Pancreas (tissue), 10 donors: ENCODE results near the gene JMJD8. TPM values are rescaled to one million over a fixed set of nuclear protein-coding genes. Genes with fewer than 3 reads are reported as not detected.
"Not testable (repeated sequence)": the region's sequence is repeated elsewhere in the genome, so short reads cannot be mapped to it uniquely, and the experiment has no call there.

Source experiments
- ATAC-seq, 4 donors: fragments of 200-7000 bp; cut with Tn5 transposase; one replicate each; pipeline versions ENCODE4 v1.8.0 to v1.9.1; 2020; ENCODE audit warnings: mild to moderate bottlenecking in 4 of 4, moderate library complexity in 4 of 4
- DNase-seq, 6 donors: peaks; one replicate each; pipeline ENCODE4 v3.0.0-alpha.2; 2020
- FAIRE-seq: peaks from 2 replicates; lab custom pipeline; 2012; peaks lifted over from hg19 to GRCh38; lab: Jason Lieb, UNC
- H3K27ac ChIP-seq, 4 donors: fragments of 200-600 bp; sonication (generic); 1 replicate in 3 of 4; 2 replicates in 1 of 4; pipeline versions ENCODE4 v1.5.0 to v1.8.0; 2020
- H3K27me3 ChIP-seq, 4 donors: fragments of 200-600 bp; one replicate each; pipeline ENCODE4 v1.8.0; 2021
- H3K36me3 ChIP-seq, 3 donors: fragments of 200-600 bp; sonication (generic) in 1 of 3; one replicate each; pipeline versions ENCODE4 v1.5.0 to v1.8.0; 2020 to 2021
- H3K4me1 ChIP-seq, 3 donors: fragments of 200-600 bp; one replicate each; pipeline ENCODE4 v1.8.0; 2021
- H3K4me3 ChIP-seq, 4 donors: fragments of 200-600 bp; sonication (generic) in 2 of 4; one replicate each; pipeline versions ENCODE4 v1.5.0 to v1.8.0; 2020 to 2021
- H3K9me3 ChIP-seq, 4 donors: fragments of 200-600 bp; one replicate each; pipeline ENCODE4 v1.8.0; 2021
- CTCF ChIP-seq, 4 donors: fragments of 200-600 bp; sonication (generic) in 3 of 4; IDR thresholded peaks; one replicate each; pipeline versions ENCODE4 v1.5.0 to v1.8.0; 2021; ENCODE audit warnings: antibody characterized with exemption in 4 of 4
- WGBS, 2 donors: extraction: QIAGEN DNeasy Blood & Tissue Kit; methylation state at CpG; one replicate each; pipeline ENCODE4 v1.1.7; 2013; 5-methylcytosine and 5-hydroxymethylcytosine counted together
- intact Hi-C, 3 donors: fragments of 100-400 bp; cut with DNase I; formaldehyde crosslinking; loops; one replicate each; pipeline versions ENCODE4 v1.11.1 to v1.14.2; 2022
- polyA plus RNA-seq, 2 donors: library from polyadenylated mRNA; stranded (reverse); fragments of 200-250 nt; gene quantifications; one replicate each; pipeline ENCODE4 v1.2.3, GENCODE V29; 2013
- total RNA-seq, 6 donors: library from RNA; stranded (reverse); fragmentation: NEBNext Ultra II Directional in 4 of 6; extraction: Animal tissue kit (Norgen Biotek cat#: 25700) in 4 of 6; gene quantifications; one replicate each; pipeline versions ENCODE4 v1.2.1 to v1.2.4, GENCODE V29; 2021 to 2023
- donor health status: healthy with polysubstance abuse.
- donor health status: DM: no; HTN: no; CAD: no; lungs with moderate emphysema.
- donor health status: DM: no; HTN: no; CAD: no.
- donor health status: control.
- donor health status: control.
- donor health status: Bipolar disorder and iron deficiency.
- donor health status: DM: yes; HTN: yes; CAD: no.
- donor health status: DM: no; HTN: no; CAD: no.
- donor health status: DM: no; HTN: no; CAD: no.
- donor health status: DM: yes; HTN: yes; CAD: no.

JMJD8 gene
- total and polyA plus RNA-seq, 8 donors, result 25.0 to 50.2 (median 34.2) TPM

GRCh38 chr16:693364-693763 lies 9.2 kb upstream of the JMJD8 start:
- TF ChIP-seq CTCF (IDR thresholded peaks at IDR 0.05), result no peak
- Histone ChIP-seq H3K27me3 (peaks cover 0 to 9% (median 0%) of the 10 kb centered on the region in 4 donors), H3K4me3 (no peak overlapping the region), H3K27ac (no peak overlapping the region), H3K9me3 (no peaks in the 10 kb centered on the region), H3K4me1 (peaks cover 4 to 28% (median 15%) of the 10 kb centered on the region in 3 donors), H3K36me3 (no peaks in the 10 kb centered on the region)
- no peak for DNase-seq
- ATAC-seq, result no peak
- WGBS, 2 donors, result 36 to 52% methylated on average over 21 to 22 of the region's 22 CpGs
- intact Hi-C loops, result no loop called here
- no peak for FAIRE-seq

- H3K4me1 ChIP-seq, result peaks cover 4 to 28% (median 15%) of the 10 kb centered on the region in 3 donors
- no peaks in the 10 kb centered on the region for H3K36me3 ChIP-seq
- no peak overlapping the region for H3K27ac ChIP-seq
- H3K27me3 ChIP-seq, result peaks cover 0 to 9% (median 0%) of the 10 kb centered on the region in 4 donors
- no peak overlapping the region for H3K4me3 ChIP-seq
- no peaks in the 10 kb centered on the region for H3K9me3 ChIP-seq
- TF ChIP-seq CTCF (IDR thresholded peaks at IDR 0.05), result no peak
- ATAC-seq (no peak), DNase-seq (no peak), FAIRE-seq (no peak)
- WGBS, 2 donors, result 49 to 59% methylated on average over 10 of the region's 10 CpGs
- intact Hi-C loops, result no loop called here
Measured at GRCh38 chr16:692356-693108, 8.4 kb upstream of the JMJD8 start.

DNA sequence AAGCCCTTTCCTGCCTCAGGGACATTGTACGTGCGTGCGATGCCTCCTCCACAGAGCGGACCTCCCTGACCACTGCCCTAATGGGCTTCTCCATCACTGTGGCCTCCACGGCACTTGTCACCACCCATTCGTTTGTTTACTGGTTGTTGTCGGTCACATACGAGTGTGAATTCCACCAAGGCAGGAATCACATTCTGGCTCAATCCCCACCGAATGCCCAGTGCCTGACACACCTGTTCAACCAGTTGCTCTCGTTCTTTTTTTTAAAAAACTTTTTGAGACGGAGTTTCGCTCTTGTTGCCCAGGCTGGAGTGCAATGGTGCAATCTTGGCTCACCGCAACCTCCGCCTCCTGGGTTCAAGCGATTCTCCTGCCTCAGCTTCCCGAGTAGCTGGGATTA lies 7.1 kb upstream of the JMJD8 start:
- DNase-seq, H3K4me3 ChIP-seq, ATAC-seq, intact Hi-C loops, H3K27me3 ChIP-seq, FAIRE-seq, H3K27ac ChIP-seq, H3K36me3 ChIP-seq, H3K9me3 ChIP-seq: not testable (repeated sequence)
- WGBS, 2 donors, result 63 to 68% methylated on average over 16 of the region's 16 CpGs
- H3K4me1 ChIP-seq, result peaks cover 4 to 28% (median 15%) of the 10 kb centered on the region in 3 donors

GRCh38 chr16:689175-689897 lies 5.2 kb upstream of the JMJD8 start:
- H3K27ac ChIP-seq, result peak overlapping the region in 2 of 4 donors; percentile 44 to 51
- no peak for DNase-seq

More at GRCh38 chr16:689175-689897, 5.2 kb upstream of the JMJD8 start:
- 68 to 70% methylated on average over 26 of the region's 26 CpGs for WGBS, 2 donors
- intact Hi-C loops, result no loop called here
- Histone ChIP-seq H3K4me3 (peak overlapping the region; percentile 56 to 95 (median 66)), H3K9me3 (no peaks in the 10 kb centered on the region), H3K27me3 (no peaks in the 10 kb centered on the region), H3K36me3 (no peaks in the 10 kb centered on the region), H3K4me1 (peaks cover 4 to 18% (median 17%) of the 10 kb centered on the region in 3 donors)
- no peak for TF ChIP-seq CTCF (IDR thresholded peaks at IDR 0.05)
- no peak for ATAC-seq
- no peak for FAIRE-seq
